Activated CD8-positive, alpha-beta memory T cell treated with anti-CD3 and anti-CD28 coated beads for 48 hours (primary cell): ENCODE results near the gene SCN2B.

ENCODE experiments used
- DNase-seq, 3 experiments: peaks; one replicate each; pipeline ENCODE4 v3.0.0-alpha.2; 2020; ENCODE audit warnings: low read depth in 2 of 3, low spot score in 2 of 3

SCN2B gene, protein sequence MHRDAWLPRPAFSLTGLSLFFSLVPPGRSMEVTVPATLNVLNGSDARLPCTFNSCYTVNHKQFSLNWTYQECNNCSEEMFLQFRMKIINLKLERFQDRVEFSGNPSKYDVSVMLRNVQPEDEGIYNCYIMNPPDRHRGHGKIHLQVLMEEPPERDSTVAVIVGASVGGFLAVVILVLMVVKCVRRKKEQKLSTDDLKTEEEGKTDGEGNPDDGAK

DNA sequence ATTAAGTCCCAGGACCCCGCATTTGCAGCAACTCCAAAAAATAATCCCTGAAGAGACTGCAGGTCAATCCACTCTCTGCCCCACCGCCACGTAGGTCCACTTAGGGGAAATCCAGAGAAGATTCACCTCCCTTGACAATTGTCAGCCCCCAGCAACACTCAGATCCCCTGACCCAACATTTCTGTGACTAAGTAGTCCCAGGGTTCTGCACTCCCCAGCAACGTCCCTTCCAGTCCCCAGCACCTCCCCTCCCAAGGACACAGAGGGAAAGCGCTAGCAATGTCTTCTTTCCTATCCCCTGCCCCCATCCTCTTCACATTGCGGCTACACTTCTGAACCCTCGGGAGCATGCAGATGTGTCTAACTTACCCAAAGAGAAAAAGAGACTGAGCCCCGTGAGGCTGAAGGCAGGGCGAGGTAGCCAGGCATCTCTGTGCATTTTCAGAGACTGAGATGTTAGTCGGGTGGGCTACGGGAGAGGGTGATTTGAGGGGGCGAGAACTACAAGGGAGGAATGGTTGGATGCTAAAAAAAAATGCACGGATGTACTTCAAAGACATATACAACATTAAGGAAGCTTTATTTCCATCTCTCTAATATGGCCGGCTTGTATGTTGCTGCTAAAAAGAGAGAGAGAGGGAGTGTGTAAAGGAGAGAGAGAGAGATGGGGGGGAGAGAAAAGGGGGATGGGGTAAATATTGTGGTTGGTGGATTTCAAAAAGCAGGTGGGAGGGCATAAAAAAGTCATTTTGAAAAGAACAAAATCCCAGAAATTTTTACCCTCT, at the start of gene SCN2B:
SCN2B (minus strand) TSS at position 647 of the 785 bp plus-strand sequence; CDS start at position 439, 208 bp downstream.
- no peak for DNase-seq

DNA sequence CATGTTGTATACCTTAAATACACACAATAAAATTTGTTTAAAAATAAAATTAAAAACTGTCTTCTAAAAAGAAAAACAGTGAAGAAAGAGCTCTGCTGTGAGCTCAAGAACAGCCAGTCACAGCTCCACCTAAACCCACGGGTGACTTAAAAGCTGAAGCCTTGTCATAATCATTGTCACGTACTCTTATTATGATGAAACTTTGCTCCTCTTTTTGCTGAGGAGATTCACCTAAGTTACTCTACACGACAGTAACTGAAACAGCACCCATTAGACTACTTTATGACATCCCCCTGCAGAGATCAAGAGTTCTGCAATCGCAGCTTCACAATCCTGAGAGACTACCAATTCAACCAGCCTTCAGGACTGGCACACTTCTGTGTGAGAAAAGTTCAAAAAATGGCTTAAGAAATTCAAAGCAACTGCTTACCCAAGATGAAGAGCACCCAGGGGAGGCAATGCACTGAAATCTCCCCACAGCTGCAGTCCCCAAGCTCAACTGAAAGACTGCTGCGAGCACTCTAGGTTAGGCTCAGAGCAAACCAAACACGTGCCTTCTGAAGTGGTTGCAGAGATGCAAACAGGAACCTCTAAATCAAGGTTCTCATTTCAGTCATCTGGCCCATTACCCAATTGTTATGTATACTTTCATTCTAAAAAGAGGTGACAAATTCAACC, 48.2 kb upstream of the SCN2B start, which contains the start of gene JAML:
JAML (minus strand) TSS at position 501 of the 678 bp plus-strand sequence. CDS start 10,145 bp downstream, outside the sequence.
- DNase-seq: no peak

DNA sequence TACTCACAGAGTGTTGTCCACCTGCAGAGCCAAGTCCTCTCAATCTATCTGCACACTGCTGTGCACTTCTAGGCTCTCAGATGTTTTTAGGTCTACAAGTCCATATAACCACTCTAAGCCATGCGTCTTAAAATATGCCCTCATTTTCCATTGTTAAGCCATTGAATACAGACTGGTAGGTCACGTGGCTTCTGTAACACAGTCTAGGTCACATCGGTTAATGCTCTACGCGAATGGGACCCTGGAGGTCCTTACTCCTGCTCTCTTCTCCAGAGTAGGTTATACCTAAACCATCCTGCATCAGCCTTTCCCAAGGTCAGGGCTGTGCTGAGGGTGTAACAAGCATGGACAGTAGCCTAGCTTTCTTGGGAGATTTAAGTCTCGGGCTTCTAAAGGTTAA, 47.6 kb upstream of the SCN2B start:
- no peak for DNase-seq

- DNase-seq: no peak
These were observed 47.1 kb upstream of the SCN2B start for GRCh38 chr11:118223570-118223969.

- DNase-seq: no peak
These were observed 46.0 kb upstream of the SCN2B start for GRCh38 chr11:118222437-118222836.

- DNase-seq: no peak
These were observed 45.0 kb upstream of the SCN2B start for GRCh38 chr11:118221419-118221818.

DNA sequence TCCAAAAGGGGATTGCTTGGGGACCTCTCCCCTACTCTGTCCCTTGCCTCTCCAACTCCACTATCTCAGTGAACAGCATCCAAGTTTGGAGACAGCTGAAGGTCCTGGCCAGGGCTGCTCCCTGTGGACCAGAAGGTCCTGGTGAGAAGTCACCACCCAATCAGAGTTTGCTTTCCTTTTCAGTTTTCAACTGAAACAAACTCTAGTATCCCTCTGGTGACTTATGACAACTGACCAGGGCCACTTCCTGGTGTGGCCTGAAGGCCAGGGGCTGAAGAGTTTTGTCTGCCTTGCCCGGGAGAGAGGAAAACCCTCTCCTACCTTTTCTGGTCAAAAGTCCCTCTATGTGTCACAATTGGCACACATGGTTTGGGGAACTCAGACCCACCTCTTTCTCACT, 43.3 kb upstream of the SCN2B start:
- DNase-seq: no peak

DNA sequence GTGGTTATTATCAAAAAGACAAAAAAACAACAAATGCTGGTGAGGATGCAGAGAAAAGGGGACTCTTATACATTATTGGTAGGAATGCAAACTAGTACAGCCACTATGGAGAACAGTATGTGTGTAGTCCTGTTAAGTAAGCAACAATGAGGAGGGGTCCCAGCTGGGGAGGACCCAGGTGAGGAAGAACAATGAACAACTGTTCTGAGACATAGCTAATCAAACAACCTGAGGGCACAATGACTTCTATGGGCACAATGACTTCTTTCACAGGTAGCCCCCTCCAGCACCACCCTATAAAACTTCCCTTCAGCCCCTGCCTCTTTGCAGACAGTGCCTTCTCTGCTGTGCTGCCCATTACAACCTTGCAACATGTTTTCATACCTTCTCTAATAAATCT, 42.8 kb upstream of the SCN2B start:
- DNase-seq: no peak

DNA sequence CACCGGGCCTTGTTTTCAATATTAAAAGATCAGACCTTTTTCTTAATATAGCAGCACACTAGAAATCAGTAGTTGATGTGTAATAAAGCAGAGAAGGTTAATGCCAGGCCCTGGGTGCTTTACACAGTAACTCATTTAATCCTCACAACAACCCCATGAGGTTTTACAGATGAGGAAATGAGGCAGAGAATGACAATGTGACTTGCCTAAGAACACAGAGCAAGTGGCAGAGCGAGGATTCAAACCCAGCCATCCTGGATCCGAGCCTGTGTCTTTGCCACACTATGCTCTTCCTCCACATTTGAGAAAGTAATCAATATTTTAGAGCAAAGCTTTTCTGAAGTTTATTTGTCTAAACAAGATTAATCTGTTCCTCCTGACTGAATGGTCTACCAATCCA, 41.1 kb upstream of the SCN2B start:
- no peak for DNase-seq

DNA sequence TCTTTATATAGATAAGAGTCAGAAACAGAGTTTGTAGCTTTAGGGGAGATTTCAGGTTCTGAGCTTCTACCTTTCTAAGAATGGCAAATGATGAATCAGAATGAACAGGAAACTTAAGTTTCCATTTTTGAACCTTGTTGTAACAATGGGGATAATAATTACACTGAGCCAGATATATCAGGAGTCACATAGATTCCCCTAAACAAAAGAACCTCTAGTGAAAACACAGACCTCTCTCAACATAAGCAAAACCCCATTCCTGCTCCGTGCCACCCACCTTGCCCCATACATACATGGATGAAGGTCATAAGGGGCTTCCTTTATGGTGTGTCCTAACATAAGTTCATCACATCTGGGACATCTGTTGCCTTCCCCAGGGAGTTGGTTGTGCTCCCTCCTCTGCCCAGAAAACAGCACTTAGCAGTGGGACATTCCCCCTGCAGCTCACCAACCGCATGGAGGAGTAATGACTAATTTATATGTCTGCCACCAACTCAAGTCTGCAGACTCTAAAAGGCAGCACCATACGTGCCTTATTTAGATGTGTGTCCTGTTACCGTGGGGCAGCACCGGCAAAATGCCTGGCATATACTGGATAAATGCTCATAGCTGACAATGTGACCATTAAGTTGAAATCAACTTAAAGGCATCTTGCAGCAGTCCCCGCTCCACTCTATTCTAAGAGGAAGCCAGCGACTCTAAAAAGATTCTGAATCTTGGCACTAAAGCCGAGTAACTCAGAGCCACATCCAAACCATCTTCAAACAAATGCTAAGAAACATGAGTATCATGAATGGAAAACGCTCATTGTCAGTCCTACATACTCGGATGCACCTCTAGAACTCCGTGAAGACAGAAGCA, 40.4 kb upstream of the SCN2B start:
- DNase-seq: no peak

- no peak for DNase-seq
These were observed 39.3 kb upstream of the SCN2B start for GRCh38 chr11:118215765-118216164.

DNA sequence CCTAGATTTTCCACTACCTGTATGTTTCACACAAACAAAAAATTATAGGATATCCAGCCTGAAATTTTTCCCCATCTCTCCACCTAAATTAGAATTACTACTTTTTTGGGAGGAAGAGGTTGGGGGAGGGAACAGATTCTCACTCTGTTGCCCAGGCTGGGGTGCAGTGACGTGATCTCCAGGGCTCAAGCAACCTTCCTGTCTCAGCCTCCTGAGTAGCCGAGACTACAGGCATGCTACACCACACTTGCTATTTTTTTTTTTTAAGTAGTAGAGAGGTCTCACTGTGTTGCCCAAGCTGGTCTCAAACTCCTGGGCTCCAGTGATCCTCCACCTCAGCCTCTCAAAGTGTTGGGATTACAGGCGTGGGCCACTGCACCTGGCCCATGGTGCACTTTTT, 38.8 kb upstream of the SCN2B start:
- no peak for DNase-seq

DNA sequence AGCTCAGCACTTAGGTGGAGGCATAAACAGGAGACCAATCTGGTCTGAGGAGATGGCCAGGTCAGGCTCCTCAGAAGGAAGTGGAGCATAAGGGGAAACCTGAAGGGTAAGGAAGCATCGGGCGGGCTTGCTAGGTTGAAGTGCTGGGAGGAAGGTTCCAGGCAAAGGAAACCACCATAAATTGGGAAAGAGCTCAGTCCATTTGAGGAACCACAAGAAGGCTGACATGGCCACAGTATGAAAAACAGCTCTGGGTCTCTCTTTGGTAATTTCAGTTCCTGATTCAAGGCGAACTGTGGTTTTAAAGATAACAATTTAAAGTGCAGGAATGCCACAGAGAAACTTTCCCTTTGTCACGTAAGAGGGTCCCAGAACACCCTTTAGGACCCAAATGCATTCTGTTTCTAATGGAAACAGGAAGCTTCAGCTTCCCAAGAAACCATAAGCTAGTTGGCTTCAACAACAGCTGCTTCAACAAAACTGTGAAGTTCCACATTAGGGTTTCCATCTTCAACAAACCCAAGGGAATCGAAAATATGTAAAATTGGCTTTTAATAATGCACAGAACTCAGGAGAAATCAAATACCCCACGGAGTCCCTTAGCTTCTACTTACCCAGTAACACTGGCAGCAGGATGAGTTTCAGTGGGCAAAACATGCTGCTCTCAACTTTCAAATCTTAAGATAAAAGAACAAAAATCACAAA, 37.9 kb upstream of the SCN2B start:
- no peak for DNase-seq

- DNase-seq: no peak
These were observed 37.3 kb upstream of the SCN2B start for GRCh38 chr11:118213781-118214180.

DNA sequence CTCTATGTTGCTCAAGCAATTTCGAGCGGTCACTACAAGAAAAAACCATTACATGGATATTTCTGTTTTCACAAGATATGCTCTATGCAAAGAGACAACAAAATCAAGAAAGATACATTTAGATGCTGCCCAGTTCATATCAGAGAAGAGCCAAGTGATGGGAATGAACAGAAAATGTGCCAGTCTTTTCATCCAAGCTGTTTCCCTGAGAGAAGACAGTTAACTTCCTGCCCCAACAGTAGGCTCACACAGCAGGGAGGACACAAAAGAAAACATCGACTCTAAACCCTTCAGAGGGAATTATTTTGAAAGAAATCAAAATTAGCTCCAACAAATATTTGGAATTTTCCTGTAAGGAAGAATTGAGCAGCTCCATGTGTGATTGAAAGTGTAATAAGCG, 36.8 kb upstream of the SCN2B start:
- DNase-seq: no peak

DNA sequence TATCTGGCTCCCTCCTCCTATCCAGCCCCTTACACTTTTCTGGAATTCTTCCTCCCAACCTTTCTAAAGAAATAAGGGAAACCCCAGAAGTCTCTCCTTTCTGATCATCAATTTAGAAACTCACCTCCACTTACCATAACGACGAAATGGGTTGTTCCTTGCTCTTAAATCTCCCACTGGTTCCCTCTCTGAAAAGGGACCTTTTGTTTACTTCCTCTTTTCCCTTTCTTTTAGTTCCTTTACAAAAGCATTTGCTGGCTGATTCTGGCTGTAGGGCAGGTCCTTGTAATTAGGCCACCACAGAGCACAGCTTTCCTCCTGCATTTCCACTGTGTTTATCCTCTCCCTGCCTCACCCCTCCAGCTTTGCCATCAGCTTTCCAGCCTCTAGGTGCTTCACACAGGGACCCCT, 36.3 kb upstream of the SCN2B start:
- no peak for DNase-seq

GRCh38 chr11:118212131-118212725, 35.8 kb upstream of the SCN2B start:
- no peak for DNase-seq

GRCh38 chr11:118211006-118211405, 34.6 kb upstream of the SCN2B start:
- no peak for DNase-seq

GRCh38 chr11:118210323-118210722, 33.9 kb upstream of the SCN2B start:
- no peak for DNase-seq

DNA sequence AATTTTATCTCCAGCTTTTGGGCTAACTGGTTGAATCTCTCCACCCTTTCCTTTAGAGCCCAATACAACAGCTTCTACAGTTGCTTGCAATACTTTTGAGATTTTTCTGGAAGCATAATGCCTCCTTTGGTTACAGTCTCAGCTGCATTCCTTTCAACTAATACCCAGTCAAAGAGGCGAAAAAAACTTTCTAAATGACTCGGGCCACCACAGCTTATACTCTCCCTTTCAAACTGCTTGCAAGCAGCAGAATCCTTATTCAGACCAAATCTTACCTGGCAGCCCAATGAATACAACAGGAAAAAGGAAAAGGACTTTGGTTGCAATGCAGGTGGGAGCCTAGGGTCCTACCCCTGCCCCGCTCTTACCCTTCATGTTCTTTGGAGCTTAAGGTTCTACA, 32.6 kb upstream of the SCN2B start:
- no peak for DNase-seq
